HG03060 (cell line): Measurements from ENCODE around the gene ZNF653.
A peak's percentile ranks its signal among the peaks of the same experiment; 100 is the strongest.

ENCODE experiments used
- ATAC-seq: cut with Tn5 transposase; IDR thresholded peaks from one replicate; pipeline ENCODE4 v1.9.1; 2021; ENCODE audit warnings: low read depth, moderate number of reproducible peaks; ENCODE audit not compliant: unreplicated experiment

Gene ZNF653

GRCh38 chr19:11505504-11506100 lies at the start of gene ZNF653:
TSS of gene ZNF653 (minus strand) at chr19:11505839. CDS start at chr19:11505786, 53 bp downstream.
- ATAC-seq = peak; percentile 27

GRCh38 chr19:11555246-11555645 lies 49.6 kb upstream of the ZNF653 start:
- ATAC-seq = no peak

DNA sequence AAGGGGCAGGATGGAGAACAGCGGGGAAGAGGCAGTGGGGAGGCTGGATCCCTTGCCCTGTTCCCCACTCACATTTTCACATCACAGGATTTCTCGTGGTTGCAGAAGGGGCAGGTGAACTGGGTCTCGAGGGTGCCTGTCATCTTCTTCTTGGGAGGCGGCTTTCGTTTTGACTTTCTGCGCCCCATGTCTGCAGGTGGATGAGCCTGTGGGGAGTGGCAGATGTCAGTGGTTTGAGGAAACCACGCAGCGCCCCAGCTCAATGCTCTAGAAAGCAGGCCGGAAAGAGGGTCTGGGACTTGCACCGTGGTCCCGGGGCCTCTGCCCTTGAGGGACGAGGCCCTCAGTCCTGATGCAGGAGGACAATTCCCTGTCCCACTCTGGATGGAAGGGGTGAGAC lies 48.5 kb upstream of the ZNF653 start:
- no peak for ATAC-seq

GRCh38 chr19:11552666-11553372 lies 47.2 kb upstream of the ZNF653 start:
- no peak for ATAC-seq

DNA sequence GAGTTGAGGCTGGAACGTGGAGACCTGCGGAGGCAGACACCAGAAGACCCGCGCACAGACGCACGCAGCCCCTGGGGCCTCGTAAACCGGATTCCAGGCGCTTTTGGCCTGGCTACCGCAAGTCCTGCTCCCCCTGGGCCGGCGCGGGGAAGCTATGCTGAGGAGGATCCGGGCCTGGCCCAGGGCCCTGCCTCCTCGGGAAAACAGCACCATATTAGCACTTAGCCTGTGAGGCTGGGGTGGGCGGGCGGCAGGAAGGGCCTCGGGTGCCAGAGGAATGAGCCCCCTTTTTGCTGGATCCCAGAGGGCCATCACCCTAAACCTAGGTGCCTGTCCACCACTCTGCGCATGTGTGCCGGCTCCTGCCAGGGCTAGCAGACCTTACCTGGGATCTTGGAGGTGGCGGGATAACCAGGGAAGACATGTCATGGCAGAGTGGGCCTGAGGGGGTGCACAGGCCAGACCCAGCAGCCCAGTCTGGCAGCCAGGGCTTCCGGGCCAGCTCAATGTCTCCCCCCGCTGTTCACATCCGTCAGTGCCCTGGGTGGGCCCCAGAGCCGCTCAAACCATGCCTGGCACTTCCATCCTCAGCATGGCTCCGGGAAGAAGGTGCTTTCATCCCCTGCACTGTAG lies 46.1 kb upstream of the ZNF653 start:
- ATAC-seq = no peak

- no peak for ATAC-seq
Observed at GRCh38 chr19:11550265-11550664, 44.6 kb upstream of the ZNF653 start.

DNA sequence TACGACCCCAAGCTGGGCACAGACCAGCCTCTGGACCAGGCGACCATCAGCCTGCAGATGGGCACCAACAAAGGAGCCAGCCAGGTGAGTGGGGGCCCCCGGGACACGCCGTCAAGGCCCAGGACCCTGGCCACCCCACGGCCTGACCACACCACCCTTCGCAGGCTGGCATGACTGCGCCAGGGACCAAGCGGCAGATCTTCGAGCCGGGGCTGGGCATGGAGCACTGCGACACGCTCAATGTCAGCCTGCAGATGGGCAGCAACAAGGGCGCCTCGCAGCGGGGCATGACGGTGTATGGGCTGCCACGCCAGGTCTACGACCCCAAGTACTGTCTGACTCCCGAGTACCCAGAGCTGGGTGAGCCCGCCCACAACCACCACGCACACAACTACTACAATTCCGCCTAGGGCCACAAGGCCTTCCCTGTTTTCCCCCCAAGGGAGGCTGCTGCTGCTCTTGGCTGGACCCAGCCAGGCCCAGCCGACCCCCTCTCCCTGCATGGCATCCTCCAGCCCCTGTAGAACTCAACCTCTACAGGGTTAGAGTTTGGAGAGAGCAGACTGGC lies 43.8 kb upstream of the ZNF653 start:
- ATAC-seq = no peak

DNA sequence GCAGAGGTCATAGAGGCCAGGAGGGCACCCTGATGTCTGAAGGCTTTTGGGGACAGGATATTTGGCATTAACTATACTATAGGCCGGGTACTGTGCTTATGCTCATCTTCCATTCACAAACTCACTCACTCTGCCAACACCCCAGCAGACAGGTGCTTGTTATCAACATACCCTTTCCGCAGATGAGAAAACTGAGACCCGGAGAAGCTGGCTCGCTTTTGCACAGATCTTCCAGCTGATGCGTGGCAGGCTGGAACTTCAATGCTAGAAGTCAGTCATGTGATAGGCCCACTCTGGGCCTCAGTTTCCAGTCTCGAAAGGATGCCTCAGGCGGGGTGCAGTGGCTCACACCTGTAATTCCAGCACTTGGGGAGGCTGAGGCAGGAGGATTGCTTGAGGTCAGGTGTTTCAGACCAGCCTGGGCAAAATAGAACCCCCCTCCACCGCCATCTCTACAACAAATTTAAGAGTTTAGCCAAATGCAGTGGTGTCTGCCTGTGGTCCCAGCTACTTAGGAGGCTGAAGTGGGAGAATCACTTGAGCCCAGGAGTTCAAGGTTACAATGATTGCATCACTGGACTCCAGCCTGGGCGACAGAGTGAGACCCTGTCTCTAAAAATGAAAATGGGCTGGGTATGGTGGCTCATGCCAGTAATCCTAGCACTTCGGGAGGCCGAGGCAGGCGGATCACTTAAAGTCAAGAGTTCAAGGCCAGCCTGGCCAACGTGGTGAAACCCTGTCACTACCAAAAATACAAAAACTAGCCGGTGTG lies 42.5 kb upstream of the ZNF653 start:
- no peak for ATAC-seq

DNA sequence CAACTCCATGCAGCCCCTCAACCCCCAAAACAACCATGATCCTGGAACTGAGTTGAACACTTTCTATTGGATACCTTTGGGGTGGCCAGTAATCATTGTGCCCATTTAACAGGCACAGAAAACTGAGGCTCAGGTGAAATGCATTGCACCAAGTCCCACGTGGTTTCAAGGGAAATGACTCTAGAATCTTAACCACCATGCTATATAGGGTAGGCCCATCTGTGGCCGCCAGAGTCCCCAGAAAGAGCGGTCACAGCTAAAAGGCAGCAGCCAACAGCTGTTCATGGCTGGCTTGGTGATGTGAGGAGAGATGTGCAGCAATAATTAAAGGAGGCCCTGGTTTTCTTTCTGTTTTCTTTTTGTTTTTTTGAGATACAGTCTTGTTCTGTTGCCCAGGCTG lies 35.6 kb upstream of the ZNF653 start:
- no peak for ATAC-seq

DNA sequence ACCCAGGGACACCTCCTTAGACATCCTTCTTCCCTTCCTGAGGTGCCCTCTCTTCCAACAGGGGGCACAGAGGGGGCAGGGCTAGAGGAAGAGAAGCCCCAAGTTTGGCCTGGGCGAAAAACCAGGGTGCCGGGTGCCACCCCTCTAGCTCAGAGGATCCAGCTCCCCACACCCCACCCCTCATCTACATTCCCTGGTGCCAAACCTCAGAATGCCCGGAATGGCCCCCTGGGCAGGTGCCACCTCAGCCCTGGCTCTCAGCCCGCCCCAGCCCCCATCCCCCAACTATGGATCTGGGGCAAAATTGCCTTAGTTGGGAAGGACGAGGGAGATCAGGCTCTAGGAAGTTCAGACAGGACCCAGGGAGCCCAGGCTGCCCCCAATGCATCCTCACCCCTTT lies 35.0 kb upstream of the ZNF653 start:
- ATAC-seq = no peak

- ATAC-seq = no peak
Observed at GRCh38 chr19:11539495-11540365, 34.1 kb upstream of the ZNF653 start.

DNA sequence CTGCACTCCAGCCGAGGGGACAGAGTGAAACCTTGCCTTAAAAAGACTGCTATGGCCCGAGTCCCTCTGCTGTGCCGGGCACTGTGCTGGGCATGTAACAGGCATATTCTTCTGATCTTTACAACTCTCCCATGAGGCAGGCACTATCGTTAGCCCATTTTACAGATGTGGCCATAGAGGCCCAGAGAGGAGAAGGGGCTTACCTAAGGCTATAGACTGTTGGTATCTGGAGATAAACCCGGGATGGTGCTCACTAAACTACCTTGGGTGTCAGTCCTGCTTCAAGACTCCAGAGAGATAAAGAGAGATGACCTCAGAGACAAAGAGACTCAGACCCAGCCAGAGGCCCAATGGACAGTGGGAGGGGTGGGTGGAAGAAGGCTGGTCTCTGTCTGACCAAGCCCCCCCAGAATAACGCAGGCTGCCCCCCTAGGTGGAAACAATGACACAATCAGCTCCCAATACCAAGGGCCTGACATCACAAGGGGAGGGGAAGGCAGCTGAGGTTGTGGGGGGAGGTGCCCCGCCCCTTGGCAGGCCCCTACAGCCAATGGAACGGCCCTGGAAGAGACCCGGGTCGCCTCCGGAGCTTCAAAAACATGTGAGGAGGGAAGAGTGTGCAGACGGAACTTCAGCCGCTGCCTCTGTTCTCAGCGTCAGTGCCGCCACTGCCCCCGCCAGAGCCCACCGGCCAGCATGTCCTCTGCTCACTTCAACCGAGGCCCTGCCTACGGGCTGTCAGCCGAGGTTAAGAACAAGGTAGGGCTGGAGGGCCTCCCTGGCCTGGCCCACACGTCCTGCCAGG lies 32.8 kb upstream of the ZNF653 start, which contains the start of gene CNN1:
Gene CNN1 (plus strand): TSS at position 620 of the 805 bp plus-strand sequence. CDS start 77 bp downstream, at position 697.
- no peak for ATAC-seq

DNA sequence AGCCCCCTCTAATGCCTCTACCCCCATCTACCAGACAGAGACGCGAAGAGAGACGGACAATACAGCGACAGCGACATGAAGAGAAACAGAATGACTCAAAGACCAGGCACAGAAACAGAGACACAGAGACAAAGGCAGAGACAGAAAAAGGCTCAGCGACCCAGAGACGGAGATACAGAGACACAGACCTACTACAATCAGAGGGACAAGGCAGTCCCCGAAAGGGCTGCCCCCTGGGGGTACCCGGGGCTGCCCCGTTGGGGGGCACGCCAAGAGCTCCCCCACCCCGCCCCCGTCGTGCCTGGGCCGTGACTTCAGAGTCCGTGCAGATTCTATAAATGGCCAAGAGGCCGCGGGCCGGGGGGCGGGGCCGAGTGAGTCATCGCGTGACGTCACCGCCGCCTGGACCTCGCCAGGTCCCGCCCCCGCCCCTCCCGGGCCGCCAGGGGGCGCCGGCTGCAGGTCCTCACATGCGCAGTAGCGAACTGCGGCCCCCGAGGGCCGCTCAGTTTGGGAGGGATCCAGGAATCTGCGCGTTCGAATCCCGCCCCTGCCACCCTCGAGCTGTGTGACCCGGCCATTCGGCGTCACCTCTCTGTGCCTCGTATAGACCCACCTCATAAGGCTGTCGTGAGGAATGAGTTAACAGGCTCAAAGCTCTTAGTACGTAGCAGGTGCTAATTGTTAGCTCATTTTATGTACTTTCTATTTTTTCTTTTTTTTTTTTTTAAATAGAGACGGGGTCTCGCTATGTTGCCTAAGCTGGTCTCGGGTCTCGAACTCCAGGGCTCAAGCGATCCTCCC lies 30.4 kb upstream of the ZNF653 start:
- ATAC-seq = no peak

DNA sequence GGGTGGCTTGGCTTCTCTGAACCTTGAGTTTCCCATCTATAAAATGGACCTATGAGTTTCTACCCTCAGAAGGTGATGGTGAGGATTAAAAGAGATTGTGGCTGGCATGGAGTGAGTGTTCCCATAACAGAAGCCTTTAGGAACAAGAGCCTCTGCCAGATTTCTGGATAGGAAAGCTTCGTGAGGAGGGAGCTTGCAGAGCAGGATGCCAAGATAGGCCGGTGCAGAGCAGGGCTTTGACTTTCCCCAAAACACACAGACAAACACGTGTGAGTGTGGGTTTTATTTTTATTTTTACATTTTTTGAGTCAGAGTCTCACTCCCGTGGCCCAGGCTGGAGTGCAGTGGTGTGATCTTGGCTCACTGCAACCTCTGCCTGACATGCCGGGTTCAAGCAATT lies 29.3 kb upstream of the ZNF653 start:
- ATAC-seq = no peak

GRCh38 chr19:11534538-11534937 lies 28.9 kb upstream of the ZNF653 start:
- ATAC-seq = no peak

GRCh38 chr19:11530432-11530831 lies 24.8 kb upstream of the ZNF653 start:
- no peak for ATAC-seq

DNA sequence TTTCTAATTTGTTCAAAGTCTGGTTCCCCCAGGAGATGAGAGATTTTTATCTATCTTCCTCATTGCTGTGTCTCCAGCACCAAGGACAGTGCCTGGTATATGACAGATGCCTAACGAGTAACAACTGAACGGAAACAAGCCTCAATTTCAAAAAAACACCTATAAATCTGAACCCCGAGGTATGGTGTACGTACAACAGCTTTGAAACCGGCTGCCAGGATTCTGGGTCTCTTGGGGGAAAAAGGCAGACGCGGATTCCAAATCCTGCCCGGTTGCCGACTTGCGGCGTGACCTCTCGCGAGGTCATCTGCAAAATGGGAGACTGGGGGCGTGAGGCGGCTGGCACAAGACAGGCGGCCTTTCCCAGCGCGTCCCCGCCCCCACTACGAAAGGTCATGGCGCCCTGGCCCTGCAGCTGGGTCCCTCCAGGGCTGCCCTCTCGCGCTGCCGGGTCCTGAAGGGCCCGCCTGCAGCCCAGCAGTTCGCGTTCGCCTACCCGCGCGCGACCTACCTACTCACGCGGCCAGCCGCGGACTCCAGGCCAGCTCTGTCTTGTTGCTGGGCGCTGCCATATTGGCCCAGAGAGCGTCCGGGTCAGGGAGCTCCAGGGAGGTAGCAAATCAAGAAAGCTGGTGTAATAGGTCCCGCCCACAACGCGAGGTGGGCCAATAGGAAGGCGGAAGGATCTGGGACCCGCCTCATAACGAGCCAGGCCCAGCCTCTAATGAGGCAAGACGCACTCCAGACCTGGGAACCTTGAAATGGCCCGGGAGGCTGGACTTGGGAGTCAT lies 23.1 kb upstream of the ZNF653 start, which contains the start of gene ECSIT:
Gene ECSIT (minus strand): TSS at position 584 of the 791 bp plus-strand sequence. CDS start 9,964 bp downstream, outside the sequence.
- peak; percentile 82 for ATAC-seq
